DMS 273 (cell line): Measurements from ENCODE around the gene PTPRN2.

ENCODE experiments used
- DNase-seq: peaks from one replicate; lab custom pipeline; 2025; ENCODE audit not compliant: unreplicated experiment; lab: John Stamatoyannopoulos, UW

Gene PTPRN2

DNA sequence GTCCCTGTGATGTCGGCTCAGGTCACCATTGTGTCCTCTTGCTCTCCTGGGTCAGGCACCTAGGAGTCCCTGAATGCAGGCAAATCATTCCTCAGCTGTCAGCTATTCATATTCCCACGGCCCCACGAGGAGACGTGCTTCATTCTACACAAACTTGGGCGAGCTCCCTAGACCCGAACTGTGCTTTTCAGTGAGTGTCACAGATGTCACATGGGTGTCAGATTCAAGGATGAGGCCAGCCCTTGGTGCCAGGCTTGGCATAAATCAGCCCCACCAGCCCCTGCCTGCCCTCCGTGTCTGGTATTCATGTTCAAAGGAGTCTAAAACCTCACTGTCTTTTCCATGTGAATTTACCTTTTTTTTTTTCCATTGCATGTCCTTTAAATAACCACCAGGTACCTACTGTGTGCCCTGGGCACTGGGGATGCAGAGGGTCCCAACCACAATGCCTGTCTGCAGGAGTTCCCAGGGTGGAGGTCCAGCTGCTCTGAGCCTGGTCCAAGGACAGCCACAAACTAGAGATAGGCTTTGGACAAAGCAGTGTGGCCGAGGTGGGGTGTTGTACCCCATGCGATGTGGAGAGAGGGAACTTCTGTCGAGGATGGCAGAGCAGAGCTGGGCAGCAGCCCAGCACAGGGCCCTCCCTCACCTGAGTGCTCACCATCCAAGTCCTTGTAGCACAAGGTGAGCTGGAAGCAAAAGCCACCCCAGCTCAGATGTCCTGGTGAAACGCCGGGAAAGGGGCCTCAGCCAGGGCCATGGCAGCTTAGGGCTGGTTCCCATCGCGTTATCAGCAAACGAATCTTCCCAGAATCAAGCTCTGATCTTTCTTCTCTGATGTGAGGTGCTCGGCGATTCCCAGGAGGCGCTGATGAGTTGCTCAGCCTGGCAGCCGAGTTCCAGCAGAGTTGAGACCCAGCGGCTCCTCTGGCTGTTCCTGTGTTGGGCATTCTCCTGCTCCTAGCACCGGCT lies 611.9 kb downstream of the PTPRN2 start:
- no peak for DNase-seq

- no peak for DNase-seq
Observed at GRCh38 chr7:157974678-157975230, 612.9 kb downstream of the PTPRN2 start.

DNA sequence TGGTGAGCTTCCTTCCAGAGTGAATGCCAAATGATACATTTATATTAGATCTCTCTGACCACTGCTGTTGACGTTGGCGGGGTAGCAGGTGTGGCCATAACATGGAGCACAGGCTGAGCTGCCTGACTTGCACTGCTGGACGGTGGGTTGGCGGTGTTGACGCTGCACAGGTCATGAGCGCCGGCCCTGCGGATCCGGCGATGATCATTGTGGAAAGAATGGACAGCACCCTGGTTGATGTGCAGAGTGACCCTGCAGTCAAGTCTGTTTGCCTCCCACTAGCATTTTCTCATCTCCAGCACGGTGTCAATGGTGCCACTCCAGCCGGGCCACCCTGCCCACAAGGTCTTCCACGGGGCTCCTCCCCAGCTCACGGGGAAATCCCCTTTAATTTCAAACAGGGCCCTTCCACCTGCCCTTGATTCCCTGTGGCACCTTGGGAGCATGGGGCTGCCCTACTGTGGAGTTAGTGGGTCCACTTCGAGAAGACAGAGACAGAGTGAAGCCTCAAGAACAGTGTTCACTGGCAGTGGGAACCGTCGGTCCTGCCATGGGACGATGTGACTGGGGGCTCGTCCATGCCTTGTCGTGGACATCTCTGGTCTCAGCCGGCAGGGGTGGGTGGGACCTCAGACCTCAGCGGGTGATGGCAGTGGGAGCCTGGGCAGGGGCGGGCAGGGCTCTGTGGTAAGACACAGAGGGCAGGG lies 613.5 kb downstream of the PTPRN2 start:
- DNase-seq: no peak

GRCh38 chr7:157972914-157973313 lies 614.7 kb downstream of the PTPRN2 start:
- DNase-seq: no peak

DNA sequence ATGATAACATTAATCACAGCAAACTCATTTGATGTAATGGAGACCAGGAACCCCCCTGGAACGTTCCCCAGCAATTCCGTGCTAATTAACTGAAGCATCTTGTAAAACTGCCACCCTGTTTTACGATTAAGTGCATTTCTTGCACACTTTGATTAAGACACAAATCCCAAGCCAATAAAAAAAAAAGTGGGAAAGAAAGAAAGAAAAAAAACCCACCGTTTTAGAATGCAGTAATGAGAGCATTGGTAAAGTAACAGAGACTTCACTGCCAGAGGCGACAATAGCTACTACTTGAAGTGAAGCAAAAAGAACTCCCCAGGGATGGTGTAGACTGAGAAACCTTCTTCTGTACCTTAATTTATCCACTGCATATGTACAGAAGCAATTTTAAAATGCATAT lies 616.1 kb downstream of the PTPRN2 start:
- DNase-seq: no peak

DNA sequence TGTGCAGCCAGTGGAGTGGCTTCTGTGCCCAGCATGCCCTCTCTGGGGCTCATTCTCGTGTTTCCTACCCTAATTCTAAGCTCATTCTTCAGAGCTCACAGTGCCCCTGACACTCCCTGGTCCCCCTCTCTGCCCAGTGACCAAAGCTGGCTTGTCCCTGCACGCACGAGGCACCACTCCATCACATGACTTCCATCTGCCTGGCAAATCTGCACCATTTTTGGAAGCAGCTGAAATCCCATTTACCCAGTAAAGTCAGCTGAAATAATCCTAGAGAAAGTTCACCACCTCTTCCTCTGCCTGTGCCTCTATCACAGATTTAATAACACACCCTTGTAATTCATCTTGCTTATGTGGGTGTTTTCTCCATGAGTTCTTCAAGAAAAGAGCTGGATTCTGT lies 616.9 kb downstream of the PTPRN2 start:
- no peak for DNase-seq

GRCh38 chr7:157969995-157970394 lies 617.6 kb downstream of the PTPRN2 start:
- DNase-seq: no peak

- DNase-seq: no peak
Observed at GRCh38 chr7:157966490-157966889, 621.1 kb downstream of the PTPRN2 start.

DNA sequence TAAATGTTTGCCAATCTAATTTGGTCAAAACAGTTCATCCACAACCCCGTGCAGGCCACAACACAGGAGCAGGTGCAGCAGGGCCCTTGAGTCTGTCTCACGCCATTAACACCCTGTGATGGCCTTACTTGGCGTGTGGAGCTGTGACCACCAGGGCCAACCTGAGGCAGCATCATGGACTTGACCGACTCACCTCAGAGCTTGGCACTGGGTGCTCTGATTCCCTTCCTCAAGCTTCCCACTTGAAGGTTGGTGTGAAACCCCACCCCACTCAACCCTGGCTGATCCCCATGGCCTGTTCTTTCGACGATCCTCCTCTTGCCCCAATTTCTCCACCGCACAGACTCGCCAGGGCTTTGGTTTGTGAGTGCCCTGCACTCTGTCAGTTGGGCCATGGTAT lies 623.1 kb downstream of the PTPRN2 start:
- DNase-seq: no peak

GRCh38 chr7:157964016-157964415 lies 623.6 kb downstream of the PTPRN2 start:
- no peak for DNase-seq

GRCh38 chr7:157963526-157963925 lies 624.1 kb downstream of the PTPRN2 start:
- no peak for DNase-seq

DNA sequence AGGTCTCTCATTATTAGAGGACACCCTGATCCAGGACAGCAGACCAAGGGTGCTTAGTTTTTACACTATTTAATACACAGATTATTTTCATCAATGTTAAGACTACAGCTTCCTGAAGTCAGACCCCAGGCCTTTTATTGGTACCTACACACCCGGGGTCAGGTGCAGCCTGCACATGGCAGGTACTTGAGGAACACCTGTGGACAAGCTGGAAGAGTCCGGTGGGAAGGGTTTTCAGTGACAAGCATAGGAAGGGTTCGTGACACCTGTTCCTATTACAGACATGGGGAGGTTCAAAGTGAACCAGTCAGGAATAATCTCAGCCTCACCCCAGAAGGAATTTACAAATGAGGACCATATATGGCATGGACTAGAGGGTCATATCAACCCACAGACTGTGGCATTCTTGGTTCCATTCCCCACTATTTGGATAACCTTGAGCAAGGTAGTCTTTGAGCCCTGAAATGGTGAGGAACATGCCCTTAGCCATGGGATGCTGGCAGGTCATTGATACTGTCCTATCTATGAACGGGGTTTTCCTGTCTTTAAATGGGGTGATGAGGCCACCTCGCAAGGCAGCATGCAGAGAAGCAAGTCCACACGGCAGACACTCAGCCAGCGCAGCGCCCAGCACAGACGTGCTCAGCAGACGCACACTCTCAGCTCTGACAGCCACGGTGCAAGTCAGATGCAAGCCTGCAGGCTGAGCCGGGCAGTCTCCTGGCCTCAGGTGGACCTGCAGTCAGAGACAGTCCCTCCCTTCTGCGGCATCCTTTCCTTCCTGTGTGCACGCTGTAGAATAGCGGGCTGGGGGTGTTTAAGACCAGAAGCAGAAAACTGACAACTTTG lies 624.9 kb downstream of the PTPRN2 start:
- DNase-seq: no peak

DNA sequence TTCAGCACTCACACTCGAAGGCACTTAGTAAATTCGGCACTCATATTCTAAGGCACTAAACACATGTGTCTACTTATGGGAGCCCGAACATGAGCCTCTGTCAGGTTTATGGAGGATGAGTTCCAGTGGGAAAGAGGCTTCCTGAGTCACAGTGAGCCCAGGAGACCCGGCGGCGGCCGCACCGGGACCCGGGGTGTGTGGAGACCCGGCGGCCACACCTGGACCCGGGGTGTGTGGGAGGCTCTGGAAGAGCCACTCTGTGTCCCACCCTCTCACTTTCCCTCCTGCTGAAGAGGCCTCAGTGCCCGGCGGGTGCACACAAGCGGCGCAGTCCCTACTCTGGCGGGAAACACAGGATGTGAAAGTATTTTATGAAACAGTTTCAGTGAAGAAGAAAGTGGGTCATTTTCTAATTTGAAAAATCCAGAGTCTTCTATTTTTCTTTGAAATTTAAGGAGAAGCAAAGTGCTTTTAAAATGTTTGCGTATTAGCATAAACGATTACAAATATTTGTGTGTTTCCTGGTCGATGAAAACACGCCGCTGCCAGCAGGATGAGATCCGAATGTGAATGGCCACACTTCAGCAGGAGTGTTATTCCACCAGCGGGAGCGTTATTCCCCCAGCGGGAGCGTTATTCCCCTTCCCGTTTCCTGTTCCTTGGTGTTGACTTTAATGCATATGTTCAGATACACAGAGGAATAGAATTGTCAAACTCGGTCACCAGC lies 625.7 kb downstream of the PTPRN2 start:
- DNase-seq: no peak

GRCh38 chr7:157955348-157955999 lies 632.1 kb downstream of the PTPRN2 start:
- no peak for DNase-seq

DNA sequence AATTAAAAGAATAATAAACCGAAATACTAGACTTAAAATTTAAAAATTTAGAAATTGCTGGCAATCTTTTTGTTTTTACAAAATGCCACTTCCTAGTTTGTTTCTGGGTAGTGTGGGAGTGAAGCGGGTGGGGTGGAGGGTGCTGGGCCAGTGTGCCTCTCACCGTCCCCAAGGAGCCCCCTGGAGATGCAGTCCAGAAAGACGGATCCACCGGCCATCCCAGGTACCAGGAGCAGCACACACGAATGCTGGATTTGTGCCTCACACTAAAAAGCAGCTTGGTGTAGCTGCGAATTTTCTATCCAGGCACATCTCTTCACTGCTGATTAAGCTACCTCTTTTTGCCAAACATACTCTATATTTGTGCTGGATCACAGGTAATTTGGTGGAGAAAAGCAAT lies 632.7 kb downstream of the PTPRN2 start:
- DNase-seq: no peak

GRCh38 chr7:157952841-157953645 lies 634.6 kb downstream of the PTPRN2 start:
- DNase-seq: no peak

- no peak for DNase-seq
Observed at GRCh38 chr7:157952050-157952667, 635.5 kb downstream of the PTPRN2 start.

GRCh38 chr7:157951300-157952049 lies 636.1 kb downstream of the PTPRN2 start:
- DNase-seq: no peak
